ENCODE measurements around the gene NQO2. TPM values are rescaled to one million over a fixed set of nuclear protein-coding genes. Genes with fewer than 3 reads are reported as not detected.

The NQO2 gene
- 57.8 to 85.9 TPM (median 81.6 TPM) in 5 replicates for total RNA-seq (2022; extraction: Qiagen RNA extraction)

GRCh38 chr6:2999618-3000557, at the start of gene NQO2:
Gene NQO2, plus strand, starts transcription at chr6:2999894. Its CDS starts 6,659 bp downstream, at chr6:3006553.

GRCh38 chr6:2971420-2972218, 28.1 kb upstream of the NQO2 start, which contains the start of gene SERPINB6:
Gene SERPINB6, minus strand, starts transcription at chr6:2971567. Its CDS starts 12,235 bp downstream, at chr6:2959332.

GRCh38 chr6:3068329-3069214, 68.9 kb downstream of the NQO2 start, which contains the start of gene RIPK1:
Gene RIPK1, plus strand, starts transcription at chr6:3068494. Its CDS starts 8,330 bp downstream, at chr6:3076824.

Other genes starting within 250 kb of the NQO2 start
- gene MYLK4, start 249.0 kb upstream of the NQO2 start, total RNA-seq (2022; extraction: Qiagen RNA extraction), result 0.12 to 0.18 TPM (median 0.13 TPM) in 5 replicates
- gene WRNIP1, start 234.5 kb upstream of the NQO2 start, total RNA-seq (2022; extraction: Qiagen RNA extraction), result 36.3 to 42.4 TPM (median 40.1 TPM) in 5 replicates
- gene SERPINB1, start 158.0 kb upstream of the NQO2 start, total RNA-seq (2022; extraction: Qiagen RNA extraction), result 46.3 to 56.4 TPM (median 47.6 TPM) in 5 replicates
- gene SERPINB9, start 96.6 kb upstream of the NQO2 start, total RNA-seq (2022; extraction: Qiagen RNA extraction), result 8.4 to 13.3 TPM (median 11.6 TPM) in 5 replicates
- gene SERPINB6, start 28.3 kb upstream of the NQO2 start, total RNA-seq (2022; extraction: Qiagen RNA extraction), result 131 to 147 TPM (median 140 TPM) in 5 replicates
- 11.5 to 13.6 TPM (median 12.1 TPM) in 5 replicates for gene RIPK1, start 68.6 kb downstream of the NQO2 start, total RNA-seq (2022; extraction: Qiagen RNA extraction)
- gene BPHL, start 118.8 kb downstream of the NQO2 start, total RNA-seq (2022; extraction: Qiagen RNA extraction), result 15.7 to 24.4 TPM (median 23.3 TPM) in 5 replicates
- gene TUBB2A, start 157.7 kb downstream of the NQO2 start, total RNA-seq (2022; extraction: Qiagen RNA extraction), result 73.1 to 92.6 TPM (median 92.0 TPM) in 5 replicates
- 13.0 to 14.6 TPM (median 13.4 TPM) in 5 replicates for gene TUBB2B, start 227.8 kb downstream of the NQO2 start, total RNA-seq (2022; extraction: Qiagen RNA extraction)